Natural killer cell treated with Interleukin-12 subunit alpha and Interleukin-12 subunit beta and Interleukin-15 and Interleukin-18, amount 100 ng/mL, for 72 hours (primary cell): Measurements from ENCODE around the gene CD33. TPM values are rescaled to one million over a fixed set of nuclear protein-coding genes. Genes with fewer than 3 reads are reported as not detected.
"Not testable (repeated sequence)": the region's sequence is repeated elsewhere in the genome, so short reads cannot be mapped to it uniquely, and the experiment has no call there.

Source experiments
- ATAC-seq, 2 donors: fragments of 150-1000 bp; cut with Tn5 transposase in 1 of 2; sonication (Bioruptor Pico), chemical (Tn5 transposase) in 1 of 2; 2 replicates each; pipeline ENCODE4 v1.10.0; 2021
- DNase-seq: peaks from one replicate; pipeline ENCODE4 v3.0.0; 2022; ENCODE audit warnings: low spot score
- H3K27ac Mint-ChIP-seq, 2 donors: 1 replicate in 1 of 2; 2 replicates in 1 of 2; pipeline ENCODE4 v1.8.0; 2022; ENCODE audit warnings: mixed read lengths in 2 of 2, mild to moderate bottlenecking in 1 of 2, moderate library complexity in 1 of 2
- H3K27me3 Mint-ChIP-seq, 2 donors: 1 replicate in 1 of 2; 2 replicates in 1 of 2; pipeline ENCODE4 v1.8.0; 2022; ENCODE audit warnings: mixed read lengths in 2 of 2
- H3K36me3 Mint-ChIP-seq: one replicate; pipeline ENCODE4 v1.8.0; 2022; ENCODE audit warnings: mixed read lengths
- H3K4me1 Mint-ChIP-seq, 2 donors: 1 replicate in 1 of 2; 2 replicates in 1 of 2; pipeline ENCODE4 v1.8.0; 2022; ENCODE audit warnings: low read depth in 2 of 2, mixed read lengths in 2 of 2, mild to moderate bottlenecking in 1 of 2
- H3K4me3 Mint-ChIP-seq: one replicate; pipeline ENCODE4 v1.8.0; 2022; ENCODE audit warnings: mixed read lengths
- H3K9me3 Mint-ChIP-seq: 2 replicates; pipeline ENCODE4 v1.8.0; 2022; ENCODE audit warnings: mixed read lengths
- total RNA-seq, 2 donors: library from RNA; stranded (reverse); gene quantifications; one replicate each; pipeline ENCODE4 v1.2.3, GENCODE V29; 2022

Gene CD33
- total RNA-seq, 2 donors from 2014 or later, result 0.89 to 1.4 TPM

GRCh38 chr19:51195616-51196015 is 29.3 kb upstream of the CD33 start:
- Mint-ChIP-seq H3K27ac (no peak overlapping the region), H3K4me1 (peaks cover 9 to 13% of the 10 kb centered on the region in 2 donors), H3K9me3 (no peaks in the 10 kb centered on the region), H3K4me3 (peak overlapping the region; percentile 28), H3K36me3 (no peaks in the 10 kb centered on the region), H3K27me3 (peaks cover 5 to 9% of the 10 kb centered on the region in 2 donors)
- ATAC-seq, result no peak
- no peak for DNase-seq

GRCh38 chr19:51196181-51196580 is 28.7 kb upstream of the CD33 start:
- peaks cover 9 to 11% of the 10 kb centered on the region in 2 donors for H3K27me3 Mint-ChIP-seq
- H3K4me1 Mint-ChIP-seq, result peaks cover 9 to 13% of the 10 kb centered on the region in 2 donors
- H3K36me3 Mint-ChIP-seq, result no peaks in the 10 kb centered on the region
- ATAC-seq (no peak), DNase-seq (no peak)
- no peak overlapping the region for H3K4me3 Mint-ChIP-seq
- H3K27ac Mint-ChIP-seq, result no peak overlapping the region
- no peaks in the 10 kb centered on the region for H3K9me3 Mint-ChIP-seq

GRCh38 chr19:51198641-51199040 is 26.2 kb upstream of the CD33 start:
- Mint-ChIP-seq H3K9me3 (no peaks in the 10 kb centered on the region), H3K27me3 (peaks cover 9 to 11% of the 10 kb centered on the region in 2 donors), H3K4me1 (peaks cover 9 to 13% of the 10 kb centered on the region in 2 donors), H3K36me3 (no peaks in the 10 kb centered on the region), H3K27ac (no peak overlapping the region), H3K4me3 (no peak overlapping the region)
- ATAC-seq (no peak), DNase-seq (no peak)

GRCh38 chr19:51200071-51200666 is 24.7 kb upstream of the CD33 start:
- Mint-ChIP-seq H3K36me3 (no peaks in the 10 kb centered on the region), H3K9me3 (no peaks in the 10 kb centered on the region), H3K4me3 (no peak overlapping the region), H3K27ac (no peak overlapping the region), H3K4me1 (peaks cover 3 to 8% of the 10 kb centered on the region in 2 donors), H3K27me3 (peaks cover 8 to 9% of the 10 kb centered on the region in 2 donors)
- DNase-seq (no peak), ATAC-seq (peak in 1 of 2 donors; percentile 27)

- H3K27ac Mint-ChIP-seq, result no peak overlapping the region
Measured at GRCh38 chr19:51201712-51202111, 23.2 kb upstream of the CD33 start.

GRCh38 chr19:51203916-51204315 is 21.0 kb upstream of the CD33 start:
- ATAC-seq (no peak), DNase-seq (no peak)
- H3K4me1 Mint-ChIP-seq, result peaks cover 0 to 5% of the 10 kb centered on the region in 2 donors
- H3K4me3 Mint-ChIP-seq, result no peak overlapping the region
- peaks cover 7 to 9% of the 10 kb centered on the region in 2 donors for H3K27me3 Mint-ChIP-seq
- H3K27ac Mint-ChIP-seq, result no peak overlapping the region
- no peaks in the 10 kb centered on the region for H3K9me3 Mint-ChIP-seq
- H3K36me3 Mint-ChIP-seq, result no peaks in the 10 kb centered on the region

More at GRCh38 chr19:51201712-51202111, 23.2 kb upstream of the CD33 start:
- no peaks in the 10 kb centered on the region for H3K9me3 Mint-ChIP-seq
- H3K4me3 Mint-ChIP-seq, result no peak overlapping the region
- ATAC-seq (no peak), DNase-seq (no peak)
- H3K4me1 Mint-ChIP-seq, result peaks cover 0 to 5% of the 10 kb centered on the region in 2 donors
- H3K36me3 Mint-ChIP-seq, result no peaks in the 10 kb centered on the region
- peaks cover 7 to 9% of the 10 kb centered on the region in 2 donors for H3K27me3 Mint-ChIP-seq

GRCh38 chr19:51204321-51204720 is 20.6 kb upstream of the CD33 start:
- DNase-seq, result no peak
- no peaks in the 10 kb centered on the region for H3K36me3 Mint-ChIP-seq
- H3K27ac Mint-ChIP-seq, result no peak overlapping the region
- H3K27me3 Mint-ChIP-seq, result peaks cover 7 to 9% of the 10 kb centered on the region in 2 donors
- H3K9me3 Mint-ChIP-seq, result no peaks in the 10 kb centered on the region
- peaks cover 0 to 5% of the 10 kb centered on the region in 2 donors for H3K4me1 Mint-ChIP-seq
- ATAC-seq, result no peak
- no peak overlapping the region for H3K4me3 Mint-ChIP-seq

GRCh38 chr19:51207747-51208146 is 17.1 kb upstream of the CD33 start:
- H3K36me3 Mint-ChIP-seq, result no peaks in the 10 kb centered on the region
- H3K4me1 Mint-ChIP-seq, result peaks cover 5 to 7% of the 10 kb centered on the region in 2 donors
- H3K27me3 Mint-ChIP-seq, result no peaks in the 10 kb centered on the region
- no peaks in the 10 kb centered on the region for H3K9me3 Mint-ChIP-seq
- H3K4me3 Mint-ChIP-seq, result no peak overlapping the region
- DNase-seq (no peak), ATAC-seq (no peak)
- no peak overlapping the region for H3K27ac Mint-ChIP-seq

- H3K4me3 Mint-ChIP-seq, result no peak overlapping the region
- ATAC-seq (no peak), DNase-seq (no peak)
- H3K36me3 Mint-ChIP-seq, result no peaks in the 10 kb centered on the region
- H3K9me3 Mint-ChIP-seq, result no peaks in the 10 kb centered on the region
- no peak overlapping the region for H3K27ac Mint-ChIP-seq
- H3K4me1 Mint-ChIP-seq, result peaks cover 0 to 7% of the 10 kb centered on the region in 2 donors
- H3K27me3 Mint-ChIP-seq, result no peaks in the 10 kb centered on the region
Measured at GRCh38 chr19:51210191-51210784, 14.6 kb upstream of the CD33 start.

- not testable (repeated sequence) for H3K36me3 Mint-ChIP-seq, H3K4me3 Mint-ChIP-seq, DNase-seq, H3K27me3 Mint-ChIP-seq, H3K4me1 Mint-ChIP-seq, H3K9me3 Mint-ChIP-seq
- peak; percentile 34 to 70 for ATAC-seq
- H3K27ac Mint-ChIP-seq, result peak overlapping the region in 1 of 2 donors; percentile 54
Measured at GRCh38 chr19:51210874-51211361, 14.0 kb upstream of the CD33 start.

- Mint-ChIP-seq H3K4me3 (no peak overlapping the region), H3K36me3 (no peaks in the 10 kb centered on the region), H3K27me3 (no peaks in the 10 kb centered on the region), H3K27ac (no peak overlapping the region), H3K9me3 (no peaks in the 10 kb centered on the region), H3K4me1 (peaks cover 0 to 7% of the 10 kb centered on the region in 2 donors)
- ATAC-seq (peak; percentile 36 to 55), DNase-seq (no peak)
Measured at GRCh38 chr19:51211833-51212232, 13.0 kb upstream of the CD33 start.

GRCh38 chr19:51219307-51219706 is 5.6 kb upstream of the CD33 start:
- peaks cover 0 to 11% of the 10 kb centered on the region in 2 donors for H3K4me1 Mint-ChIP-seq
- no peak overlapping the region for H3K4me3 Mint-ChIP-seq
- H3K9me3 Mint-ChIP-seq, result no peaks in the 10 kb centered on the region
- no peak for DNase-seq
- peaks cover 2 to 36% of the 10 kb centered on the region in 2 donors for H3K27me3 Mint-ChIP-seq
- no peak for ATAC-seq
- no peak overlapping the region for H3K27ac Mint-ChIP-seq
- no peaks in the 10 kb centered on the region for H3K36me3 Mint-ChIP-seq

GRCh38 chr19:51219971-51220370 is 4.9 kb upstream of the CD33 start:
- Mint-ChIP-seq H3K27ac (no peak overlapping the region), H3K4me3 (no peak overlapping the region), H3K4me1 (peaks cover 0 to 11% of the 10 kb centered on the region in 2 donors), H3K27me3 (peaks cover 2 to 36% of the 10 kb centered on the region in 2 donors), H3K36me3 (no peaks in the 10 kb centered on the region), H3K9me3 (no peaks in the 10 kb centered on the region)
- DNase-seq, result no peak
- no peak for ATAC-seq

- H3K9me3 Mint-ChIP-seq, result no peaks in the 10 kb centered on the region
- H3K4me3 Mint-ChIP-seq, result no peak overlapping the region
Measured at GRCh38 chr19:51220996-51221395, 3.9 kb upstream of the CD33 start.

More at GRCh38 chr19:51220996-51221395, 3.9 kb upstream of the CD33 start:
- Mint-ChIP-seq H3K27me3 (peaks cover 7 to 36% of the 10 kb centered on the region in 2 donors), H3K4me1 (peaks cover 2 to 11% of the 10 kb centered on the region in 2 donors), H3K36me3 (no peaks in the 10 kb centered on the region), H3K27ac (no peak overlapping the region)
- DNase-seq (no peak), ATAC-seq (no peak)
